GM23338 (cell line): ENCODE measurements around the gene ZCCHC24.

Experiments used
- EZH2 ChIP-seq: fragments of 200-600 bp; sonication (generic); IDR thresholded peaks from one replicate; pipeline ENCODE4 v1.8.0; 2017; ENCODE audit warnings: antibody characterized with exemption, mild to moderate bottlenecking, low read depth; ENCODE audit not compliant: unreplicated experiment
- POLR2AphosphoS5 ChIP-seq: IDR thresholded peaks from 2 replicates; pipeline ENCODE4 v1.6.1; 2016; ENCODE audit warnings: antibody characterized with exemption, low read depth
- TF ChIP-seq, protein P1 (sequence below), 2 experiments: fragments of 200-600 bp in 1 of 2; sonication (generic) in 1 of 2; conservative IDR thresholded peaks; 2 replicates each; pipeline versions ENCODE4 v1.5.1 to v1.6.1; 2016 to 2017; ENCODE audit warnings: antibody characterized with exemption in 2 of 2, low read depth in 2 of 2, mild to moderate bottlenecking in 2 of 2, moderate library complexity in 1 of 2
- TF ChIP-seq, protein P2 (sequence below): IDR thresholded peaks from one replicate; pipeline ENCODE4 v1.6.1; 2018; ENCODE audit warnings: antibody characterized with exemption; ENCODE audit not compliant: unreplicated experiment

DNA sequence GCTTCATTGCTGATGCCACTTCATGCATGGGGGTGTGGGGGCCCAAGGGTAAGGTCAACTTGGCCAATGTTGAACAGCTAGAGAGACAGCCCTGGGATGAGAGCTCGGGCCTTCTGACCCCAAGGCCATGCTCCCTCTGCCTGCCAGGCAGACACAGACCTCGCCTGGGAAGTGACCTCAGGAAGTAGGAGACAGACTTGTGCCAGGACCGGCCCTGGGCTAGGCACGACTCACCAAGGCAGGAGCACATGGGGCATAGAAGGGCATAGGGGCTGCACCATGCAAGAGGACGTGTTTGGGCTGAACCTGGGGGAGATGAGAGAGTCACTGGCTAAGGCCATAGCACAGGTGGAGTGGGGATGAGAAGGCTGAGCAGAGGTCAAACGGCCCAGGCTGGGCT, 27.1 kb downstream of the ZCCHC24 start:
- TF ChIP-seq, protein P1, sequence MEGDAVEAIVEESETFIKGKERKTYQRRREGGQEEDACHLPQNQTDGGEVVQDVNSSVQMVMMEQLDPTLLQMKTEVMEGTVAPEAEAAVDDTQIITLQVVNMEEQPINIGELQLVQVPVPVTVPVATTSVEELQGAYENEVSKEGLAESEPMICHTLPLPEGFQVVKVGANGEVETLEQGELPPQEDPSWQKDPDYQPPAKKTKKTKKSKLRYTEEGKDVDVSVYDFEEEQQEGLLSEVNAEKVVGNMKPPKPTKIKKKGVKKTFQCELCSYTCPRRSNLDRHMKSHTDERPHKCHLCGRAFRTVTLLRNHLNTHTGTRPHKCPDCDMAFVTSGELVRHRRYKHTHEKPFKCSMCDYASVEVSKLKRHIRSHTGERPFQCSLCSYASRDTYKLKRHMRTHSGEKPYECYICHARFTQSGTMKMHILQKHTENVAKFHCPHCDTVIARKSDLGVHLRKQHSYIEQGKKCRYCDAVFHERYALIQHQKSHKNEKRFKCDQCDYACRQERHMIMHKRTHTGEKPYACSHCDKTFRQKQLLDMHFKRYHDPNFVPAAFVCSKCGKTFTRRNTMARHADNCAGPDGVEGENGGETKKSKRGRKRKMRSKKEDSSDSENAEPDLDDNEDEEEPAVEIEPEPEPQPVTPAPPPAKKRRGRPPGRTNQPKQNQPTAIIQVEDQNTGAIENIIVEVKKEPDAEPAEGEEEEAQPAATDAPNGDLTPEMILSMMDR (conservative IDR thresholded peaks at IDR 0.05; ENCODE audit: low read depth in 2 of 2) = no peak
- TF ChIP-seq, protein P2, sequence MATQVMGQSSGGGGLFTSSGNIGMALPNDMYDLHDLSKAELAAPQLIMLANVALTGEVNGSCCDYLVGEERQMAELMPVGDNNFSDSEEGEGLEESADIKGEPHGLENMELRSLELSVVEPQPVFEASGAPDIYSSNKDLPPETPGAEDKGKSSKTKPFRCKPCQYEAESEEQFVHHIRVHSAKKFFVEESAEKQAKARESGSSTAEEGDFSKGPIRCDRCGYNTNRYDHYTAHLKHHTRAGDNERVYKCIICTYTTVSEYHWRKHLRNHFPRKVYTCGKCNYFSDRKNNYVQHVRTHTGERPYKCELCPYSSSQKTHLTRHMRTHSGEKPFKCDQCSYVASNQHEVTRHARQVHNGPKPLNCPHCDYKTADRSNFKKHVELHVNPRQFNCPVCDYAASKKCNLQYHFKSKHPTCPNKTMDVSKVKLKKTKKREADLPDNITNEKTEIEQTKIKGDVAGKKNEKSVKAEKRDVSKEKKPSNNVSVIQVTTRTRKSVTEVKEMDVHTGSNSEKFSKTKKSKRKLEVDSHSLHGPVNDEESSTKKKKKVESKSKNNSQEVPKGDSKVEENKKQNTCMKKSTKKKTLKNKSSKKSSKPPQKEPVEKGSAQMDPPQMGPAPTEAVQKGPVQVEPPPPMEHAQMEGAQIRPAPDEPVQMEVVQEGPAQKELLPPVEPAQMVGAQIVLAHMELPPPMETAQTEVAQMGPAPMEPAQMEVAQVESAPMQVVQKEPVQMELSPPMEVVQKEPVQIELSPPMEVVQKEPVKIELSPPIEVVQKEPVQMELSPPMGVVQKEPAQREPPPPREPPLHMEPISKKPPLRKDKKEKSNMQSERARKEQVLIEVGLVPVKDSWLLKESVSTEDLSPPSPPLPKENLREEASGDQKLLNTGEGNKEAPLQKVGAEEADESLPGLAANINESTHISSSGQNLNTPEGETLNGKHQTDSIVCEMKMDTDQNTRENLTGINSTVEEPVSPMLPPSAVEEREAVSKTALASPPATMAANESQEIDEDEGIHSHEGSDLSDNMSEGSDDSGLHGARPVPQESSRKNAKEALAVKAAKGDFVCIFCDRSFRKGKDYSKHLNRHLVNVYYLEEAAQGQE = no peak
- TF ChIP-seq POLR2AphosphoS5 (no peak), EZH2 (no peak)
